ENCODE measurements around the gene SULT2B1. TPM values are rescaled to one million over a fixed set of nuclear protein-coding genes. Genes with fewer than 3 reads are reported as not detected.

The SULT2B1 gene
- total and polyA plus RNA-seq, 2 of the 4 experiments (the other 2 are of a cell fraction) = 0.09 TPM; not detected in 1

- TF ChIP-seq MXI1 (IDR thresholded peaks at IDR 0.05; ENCODE audit: borderline replicate concordance, low read depth, low read length) (no peak), SMC3 (IDR thresholded peaks at IDR 0.05; ENCODE audit: low read depth, low read length) (no peak), CHD1 (IDR thresholded peaks at IDR 0.05; ENCODE audit: low read depth, low read length) (no peak), RAD21 (IDR thresholded peaks at IDR 0.05; ENCODE audit: low read length) (no peak), MAFK (IDR thresholded peaks at IDR 0.05; ENCODE audit: low read depth, low read length) (no peak), ELK1 (IDR thresholded peaks at IDR 0.05; ENCODE audit: borderline replicate concordance, low read depth, low read length) (no peak), RFX5 (IDR thresholded peaks at IDR 0.05; ENCODE audit: low read depth, low read length) (no peak), POLR2A (IDR thresholded peaks at IDR 0.05; ENCODE audit: low read depth, low read length) (no peak), FOS (IDR thresholded peaks at IDR 0.05; ENCODE audit: low read depth, low read length) (no peak)
- TF ChIP-seq, protein P1, sequence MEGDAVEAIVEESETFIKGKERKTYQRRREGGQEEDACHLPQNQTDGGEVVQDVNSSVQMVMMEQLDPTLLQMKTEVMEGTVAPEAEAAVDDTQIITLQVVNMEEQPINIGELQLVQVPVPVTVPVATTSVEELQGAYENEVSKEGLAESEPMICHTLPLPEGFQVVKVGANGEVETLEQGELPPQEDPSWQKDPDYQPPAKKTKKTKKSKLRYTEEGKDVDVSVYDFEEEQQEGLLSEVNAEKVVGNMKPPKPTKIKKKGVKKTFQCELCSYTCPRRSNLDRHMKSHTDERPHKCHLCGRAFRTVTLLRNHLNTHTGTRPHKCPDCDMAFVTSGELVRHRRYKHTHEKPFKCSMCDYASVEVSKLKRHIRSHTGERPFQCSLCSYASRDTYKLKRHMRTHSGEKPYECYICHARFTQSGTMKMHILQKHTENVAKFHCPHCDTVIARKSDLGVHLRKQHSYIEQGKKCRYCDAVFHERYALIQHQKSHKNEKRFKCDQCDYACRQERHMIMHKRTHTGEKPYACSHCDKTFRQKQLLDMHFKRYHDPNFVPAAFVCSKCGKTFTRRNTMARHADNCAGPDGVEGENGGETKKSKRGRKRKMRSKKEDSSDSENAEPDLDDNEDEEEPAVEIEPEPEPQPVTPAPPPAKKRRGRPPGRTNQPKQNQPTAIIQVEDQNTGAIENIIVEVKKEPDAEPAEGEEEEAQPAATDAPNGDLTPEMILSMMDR (conservative IDR thresholded peaks at IDR 0.05; ENCODE audit: low read depth, low read length) = no peak
- TF ChIP-seq, protein P2, sequence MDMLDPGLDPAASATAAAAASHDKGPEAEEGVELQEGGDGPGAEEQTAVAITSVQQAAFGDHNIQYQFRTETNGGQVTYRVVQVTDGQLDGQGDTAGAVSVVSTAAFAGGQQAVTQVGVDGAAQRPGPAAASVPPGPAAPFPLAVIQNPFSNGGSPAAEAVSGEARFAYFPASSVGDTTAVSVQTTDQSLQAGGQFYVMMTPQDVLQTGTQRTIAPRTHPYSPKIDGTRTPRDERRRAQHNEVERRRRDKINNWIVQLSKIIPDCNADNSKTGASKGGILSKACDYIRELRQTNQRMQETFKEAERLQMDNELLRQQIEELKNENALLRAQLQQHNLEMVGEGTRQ (IDR thresholded peaks at IDR 0.05; ENCODE audit: low read depth, low read length) = no peak
- H2AK5ac ChIP-seq (ENCODE audit: low read depth, low read length) = no peak overlapping the region
- no peak overlapping the region for H3K4ac ChIP-seq (ENCODE audit: low read depth, low read length)
- no peaks in the 10 kb centered on the region for H4K20me1 ChIP-seq (ENCODE audit: insufficient read depth, low read length)
- DNase-seq (peak; percentile 65), ATAC-seq (ENCODE audit: low read depth) (peak; percentile 75)
- H3K18ac ChIP-seq (ENCODE audit: low read depth, low read length) = no peak overlapping the region
- H4K91ac ChIP-seq (ENCODE audit: insufficient read depth, low read depth, low read length) = no peak overlapping the region
- H3K36me3 ChIP-seq (ENCODE audit: control insufficient read depth, insufficient read depth, low read length) = no peaks in the 10 kb centered on the region
- peak overlapping the region; percentile 68 for H2AK9ac ChIP-seq (replicated peaks; ENCODE audit: low read depth, low read length, poor library complexity)
- no peak overlapping the region for H2BK20ac ChIP-seq (ENCODE audit: low read depth, low read length)
- no peak overlapping the region for H2BK120ac ChIP-seq (ENCODE audit: low read depth, low read length)
- no peak overlapping the region for H2BK15ac ChIP-seq (ENCODE audit: low read depth, low read length)
- H3K4me3 ChIP-seq (ENCODE audit: insufficient read depth, low read depth, low read length) = no peak overlapping the region
- no peak overlapping the region for H3K23ac ChIP-seq (ENCODE audit: low read depth, low read length)
- no peaks in the 10 kb centered on the region for H3K27me3 ChIP-seq (ENCODE audit: control insufficient read depth, insufficient read depth, low read length)
- H3K79me1 ChIP-seq (ENCODE audit: low read depth in 1 of 2, low read length in 2 of 2) = no peaks in the 10 kb centered on the region
- in situ Hi-C loops (cut with MboI; ENCODE audit: low sequenced_read_pairs) (loop anchor here (10.0 kb wide), 2 partner anchors 190 to 320 kb away; partner anchors contain the start of genes FTL and HSD17B14), intact Hi-C loops (cut with micrococcal nuclease) (loop anchor here (5.0 to 10.0 kb wide), 2 partner anchors 197 to 320 kb away; partner anchors contain the start of gene FTL), dilution Hi-C loops (cut with HindIII; ENCODE audit: low sequenced_read_pairs, unreplicated experiment) (no loop called here)
- H2BK5ac ChIP-seq (ENCODE audit: low read depth, low read length, poor library complexity, severe bottlenecking) = no peak overlapping the region
- H3K27ac ChIP-seq (ENCODE audit: insufficient read depth, low read length) = no peak overlapping the region
- ChIA-PET POLR2A (ENCODE audit: unreplicated experiment) (interaction anchor here (0.7 kb wide), 1 partner anchor 198 kb away, joined by 3 read pairs; no protein-coding TSS in a partner anchor), CTCF (interaction anchor here (0.6 to 1.4 kb wide), 3 partner anchors 138 to 326 kb away, joined by 3 to 6 read pairs (median 4); no protein-coding TSS in a partner anchor)
- no peak overlapping the region for H3K9ac ChIP-seq (ENCODE audit: low read depth, low read length)
- WGBS, 2 experiments (ENCODE audit: extremely low coverage in 2 of 2, insufficient read length in 1 of 2) = 5% methylated on average over 8 of the region's 25 CpGs; no CpG with 5 or more reads in 1 of the 2 experiments
- no peak overlapping the region for H4K5ac ChIP-seq (ENCODE audit: low read depth, low read length)
- no peaks in the 10 kb centered on the region; the same call in 1 of the 2 replicates for H3K9me1 ChIP-seq (ENCODE audit: insufficient read depth, low read length)
- H3K4me1 ChIP-seq (ENCODE audit: control insufficient read depth, insufficient read depth, low read length) = peaks cover 5% of the 10 kb centered on the region
- peak overlapping the region; percentile 91 for H2AFZ ChIP-seq (replicated peaks; ENCODE audit: low read length, poor library complexity)
- no peaks in the 10 kb centered on the region for H3K9me3 ChIP-seq (ENCODE audit: control insufficient read depth, insufficient read depth, low read length)
- no TSS peak for BruUV-seq (replicated peaks)
- no peak overlapping the region for H3K56ac ChIP-seq (ENCODE audit: extremely low read depth, insufficient read depth, low read length)
- peak overlapping the region; percentile 84; the same call in 1 of the 2 replicates for H3K4me2 ChIP-seq (ENCODE audit: low read depth, low read length)
- peak overlapping the region; percentile 76 to 93; a peak in 2 of 4 replicates for H4K8ac ChIP-seq (ENCODE audit: low read depth in 2 of 2, low read length in 2 of 2)
- 0 out of 2 replicates have a peak overlapping the region, but pooled peaks have one; percentile 52 for H3K14ac ChIP-seq (replicated peaks; ENCODE audit: low read depth, low read length)
Measured at GRCh38 chr19:48644839-48645619, 93.1 kb downstream of the SULT2B1 start.
